Hepatocyte (in vitro differentiated cells): Measurements from ENCODE around the gene CMSS1.

ENCODE experiments used
- EZH2phosphoT487 ChIP-seq: fragments of 200-600 bp; sonication (generic); IDR thresholded peaks from one replicate; pipeline ENCODE4 v1.6.1; 2018; ENCODE audit warnings: antibody characterized with exemption, mild to moderate bottlenecking, low read depth, moderate library complexity; ENCODE audit not compliant: unreplicated experiment, severe bottlenecking
- TF ChIP-seq, protein P1 (sequence below): fragments of 200-600 bp; sonication (generic); IDR thresholded peaks from 2 replicates; pipeline ENCODE4 v1.5.1; 2016; ENCODE audit warnings: antibody characterized with exemption, mild to moderate bottlenecking; ENCODE audit not compliant: poor library complexity

DNA sequence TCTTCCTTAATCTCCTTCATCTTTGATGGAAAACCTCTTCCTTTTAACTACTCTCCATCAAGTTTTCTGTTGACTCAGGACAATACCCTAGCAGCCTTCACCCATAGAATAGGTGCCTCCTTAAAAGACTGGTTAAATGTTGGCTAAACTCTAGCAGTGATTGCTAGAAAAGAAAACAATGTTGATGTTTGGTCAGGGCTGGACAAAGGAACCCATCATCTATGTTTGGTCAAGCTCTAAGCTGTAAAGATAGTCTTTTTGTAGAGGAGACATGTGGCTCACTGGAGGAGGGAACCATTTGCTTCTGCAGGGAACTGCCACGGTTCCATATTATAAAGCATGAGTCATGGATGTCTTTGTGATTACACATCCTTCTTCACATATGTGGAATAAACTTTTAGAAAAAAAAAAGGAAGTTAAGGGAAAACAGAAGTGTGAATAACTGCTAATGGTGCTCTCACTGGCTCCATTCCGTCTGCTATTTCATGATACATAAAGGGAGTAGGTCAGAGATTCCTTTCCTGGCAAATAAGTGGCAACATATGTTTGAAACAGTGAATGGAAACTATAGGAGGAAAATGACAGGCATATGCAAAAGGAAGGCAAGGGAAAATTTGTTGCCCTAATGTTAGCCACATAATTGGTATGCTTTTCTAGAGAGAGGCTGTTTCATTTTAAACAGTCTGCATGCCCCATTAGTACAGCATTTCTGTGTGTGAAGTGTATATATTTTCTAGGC is 78.2 kb downstream of the CMSS1 start:
- TF ChIP-seq, protein P1, sequence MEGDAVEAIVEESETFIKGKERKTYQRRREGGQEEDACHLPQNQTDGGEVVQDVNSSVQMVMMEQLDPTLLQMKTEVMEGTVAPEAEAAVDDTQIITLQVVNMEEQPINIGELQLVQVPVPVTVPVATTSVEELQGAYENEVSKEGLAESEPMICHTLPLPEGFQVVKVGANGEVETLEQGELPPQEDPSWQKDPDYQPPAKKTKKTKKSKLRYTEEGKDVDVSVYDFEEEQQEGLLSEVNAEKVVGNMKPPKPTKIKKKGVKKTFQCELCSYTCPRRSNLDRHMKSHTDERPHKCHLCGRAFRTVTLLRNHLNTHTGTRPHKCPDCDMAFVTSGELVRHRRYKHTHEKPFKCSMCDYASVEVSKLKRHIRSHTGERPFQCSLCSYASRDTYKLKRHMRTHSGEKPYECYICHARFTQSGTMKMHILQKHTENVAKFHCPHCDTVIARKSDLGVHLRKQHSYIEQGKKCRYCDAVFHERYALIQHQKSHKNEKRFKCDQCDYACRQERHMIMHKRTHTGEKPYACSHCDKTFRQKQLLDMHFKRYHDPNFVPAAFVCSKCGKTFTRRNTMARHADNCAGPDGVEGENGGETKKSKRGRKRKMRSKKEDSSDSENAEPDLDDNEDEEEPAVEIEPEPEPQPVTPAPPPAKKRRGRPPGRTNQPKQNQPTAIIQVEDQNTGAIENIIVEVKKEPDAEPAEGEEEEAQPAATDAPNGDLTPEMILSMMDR: no peak
- TF ChIP-seq EZH2phosphoT487: no peak
